NK-92 (cell line): ENCODE measurements around the gene ARHGEF28.

Experiments used
- DNase-seq: peaks from one replicate; lab custom pipeline; 2025; ENCODE audit not compliant: unreplicated experiment; lab: John Stamatoyannopoulos, UW

ARHGEF28 gene

DNA sequence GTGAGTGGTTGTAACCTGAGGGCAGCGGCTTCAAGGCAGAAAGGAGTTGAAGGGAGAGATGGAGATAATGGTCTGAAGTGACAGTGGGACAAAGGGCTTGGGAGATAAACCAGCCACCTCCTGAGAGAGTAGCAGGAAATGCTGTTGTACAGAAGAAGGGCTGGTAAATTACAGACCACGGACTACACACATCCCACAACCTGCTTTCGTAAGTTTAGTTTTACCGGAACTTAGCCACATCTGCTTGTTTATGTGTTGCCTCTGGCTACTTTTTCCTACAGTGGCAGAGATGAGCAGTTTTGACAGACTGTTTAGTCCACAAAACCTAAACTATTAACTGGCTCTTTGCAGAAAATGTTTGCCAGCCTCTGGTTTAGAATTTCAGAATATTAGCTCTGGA, 269.5 kb downstream of the ARHGEF28 start:
- no peak for DNase-seq

DNA sequence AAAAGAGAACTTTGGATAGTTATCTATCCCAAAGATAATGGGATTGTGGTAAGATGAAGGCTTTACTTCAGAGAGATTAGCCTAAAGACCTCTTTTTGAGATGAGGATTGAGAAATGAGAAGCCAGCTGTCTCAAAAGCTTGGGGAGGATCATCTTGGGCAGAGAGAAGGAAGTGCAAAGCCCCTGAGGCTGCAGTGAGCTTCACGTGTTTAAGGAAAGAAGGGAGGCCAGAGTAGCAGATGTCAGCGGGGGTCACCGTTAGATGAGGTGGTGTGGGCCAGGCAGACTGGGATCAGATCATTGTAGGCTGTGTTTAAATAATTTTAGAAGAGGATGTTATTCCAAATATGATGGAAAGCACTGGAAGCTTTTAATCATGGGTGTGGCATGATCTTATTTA, 270.1 kb downstream of the ARHGEF28 start:
- no peak for DNase-seq

DNA sequence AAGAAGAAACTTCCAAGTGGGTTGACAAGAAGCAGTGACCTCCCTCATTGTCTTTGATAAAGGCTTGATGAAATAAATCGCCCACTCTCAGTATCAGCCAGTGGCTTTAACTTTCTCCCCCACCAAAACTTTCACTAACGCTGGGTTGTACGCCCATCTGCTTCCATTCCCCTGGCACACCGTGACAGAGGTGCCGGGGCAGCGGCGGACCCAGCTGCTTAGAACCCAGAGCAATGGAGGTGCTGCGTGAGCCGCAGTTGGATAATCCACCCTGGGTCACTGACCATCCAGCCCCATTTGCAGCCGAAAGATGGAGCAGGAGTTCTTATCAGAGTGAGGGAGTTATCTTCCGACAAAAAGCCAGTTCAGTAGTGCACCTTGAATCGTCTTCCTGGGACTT, 270.7 kb downstream of the ARHGEF28 start:
- DNase-seq = no peak

- DNase-seq = no peak
Measured at GRCh38 chr5:73897893-73898292, 271.9 kb downstream of the ARHGEF28 start.

- no peak for DNase-seq
Measured at GRCh38 chr5:73899055-73899454, 273.1 kb downstream of the ARHGEF28 start.

GRCh38 chr5:73899916-73900315, 273.9 kb downstream of the ARHGEF28 start:
- no peak for DNase-seq

GRCh38 chr5:73900566-73900965, 274.6 kb downstream of the ARHGEF28 start:
- DNase-seq = no peak

- no peak for DNase-seq
Measured at GRCh38 chr5:73901043-73901442, 275.0 kb downstream of the ARHGEF28 start.

- DNase-seq = no peak
Measured at GRCh38 chr5:73901455-73901854, 275.5 kb downstream of the ARHGEF28 start.

DNA sequence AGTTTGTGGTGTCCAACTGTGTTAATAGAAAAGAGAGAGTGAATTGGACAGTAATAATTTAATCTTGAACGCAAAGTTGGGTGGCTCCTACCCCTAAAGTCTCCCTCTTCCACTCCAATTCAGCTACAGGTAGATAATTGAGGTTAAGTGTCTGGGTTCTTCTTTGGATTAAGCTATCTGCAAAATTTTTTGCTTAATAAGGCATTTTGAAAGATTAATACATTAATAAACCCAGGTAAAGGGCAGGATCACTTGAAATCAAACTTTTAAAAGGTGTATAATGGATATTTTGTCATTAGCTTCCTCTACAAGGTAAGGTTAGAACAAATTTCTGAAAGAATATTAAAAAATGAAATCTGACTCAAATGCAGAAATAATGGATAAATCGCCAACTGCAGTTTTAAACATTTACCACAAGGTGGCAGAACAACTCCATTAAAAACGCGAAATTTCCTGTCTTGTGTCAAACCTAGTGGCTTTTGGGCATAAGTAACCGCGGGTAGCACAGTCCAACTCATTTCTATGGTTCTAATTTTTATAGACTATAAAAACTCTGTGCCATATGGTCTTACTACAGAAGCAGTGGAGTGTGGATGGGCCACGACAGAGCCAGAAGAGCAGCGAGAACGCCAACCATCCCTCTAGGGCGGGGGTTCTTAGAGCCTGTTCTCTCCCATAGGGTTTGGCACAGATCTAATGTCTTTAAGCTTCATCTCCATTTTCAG, 276.5 kb downstream of the ARHGEF28 start:
- no peak for DNase-seq

DNA sequence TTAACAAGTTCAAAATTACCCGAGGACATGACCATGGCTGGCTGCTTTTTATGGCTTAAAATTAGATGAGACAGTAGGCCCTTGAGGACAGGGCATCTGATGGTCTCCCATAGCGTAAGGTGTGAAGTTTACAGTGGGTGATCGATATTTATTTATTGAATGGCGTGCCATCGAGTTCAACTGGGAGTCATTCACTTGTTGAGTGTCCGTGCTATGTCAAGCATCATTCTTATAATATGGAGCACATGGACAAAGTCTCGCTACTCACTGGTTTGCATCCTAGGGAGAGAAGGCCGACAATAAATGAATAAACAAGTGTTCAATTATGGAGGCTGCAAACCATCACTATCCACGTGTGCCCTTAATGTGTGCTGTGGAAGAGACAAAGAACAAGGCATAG, 277.2 kb downstream of the ARHGEF28 start:
- no peak for DNase-seq

DNA sequence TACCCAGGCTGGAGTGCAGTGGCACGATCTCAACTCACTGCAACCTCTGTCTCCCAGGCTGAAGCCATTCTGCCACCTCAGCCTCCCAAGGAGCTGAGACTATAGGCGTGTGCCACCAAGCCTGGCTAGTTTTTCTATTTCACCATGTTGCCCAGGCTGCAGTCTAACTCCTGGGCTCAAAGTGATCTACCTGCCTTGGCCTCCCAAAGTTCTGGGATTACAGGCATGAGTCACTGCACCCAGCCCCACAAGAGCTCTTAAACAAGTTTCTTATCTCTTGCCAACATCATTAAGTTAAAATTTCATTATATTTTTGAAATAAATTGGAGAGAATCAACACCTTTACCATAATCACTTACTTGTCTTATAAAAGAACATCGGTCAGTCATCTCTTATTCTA, 280.3 kb downstream of the ARHGEF28 start:
- DNase-seq = no peak

DNA sequence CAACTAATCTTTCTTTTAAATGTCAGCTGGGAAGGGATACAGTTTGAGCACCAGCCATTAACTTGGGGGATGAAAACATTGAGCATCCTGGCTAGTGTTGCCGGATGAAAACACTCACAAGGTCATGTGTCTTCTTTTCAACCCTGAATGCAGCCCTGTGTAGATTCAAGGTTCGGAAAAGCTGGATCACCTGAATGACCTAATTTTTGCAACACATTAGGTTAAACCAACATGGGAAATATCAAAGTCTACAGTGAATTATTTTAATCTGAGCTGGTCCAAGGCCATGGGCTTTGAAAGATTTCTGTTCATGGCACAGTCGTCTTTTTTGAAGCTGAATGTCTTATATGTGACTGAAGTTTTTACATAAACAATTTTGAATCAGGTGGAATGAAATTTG, 281.2 kb downstream of the ARHGEF28 start:
- no peak for DNase-seq

GRCh38 chr5:73908395-73908794, 282.4 kb downstream of the ARHGEF28 start:
- no peak for DNase-seq

- DNase-seq = no peak
Measured at GRCh38 chr5:73908846-73909245, 282.9 kb downstream of the ARHGEF28 start.

GRCh38 chr5:73909474-73909873, 283.5 kb downstream of the ARHGEF28 start:
- DNase-seq = no peak

DNA sequence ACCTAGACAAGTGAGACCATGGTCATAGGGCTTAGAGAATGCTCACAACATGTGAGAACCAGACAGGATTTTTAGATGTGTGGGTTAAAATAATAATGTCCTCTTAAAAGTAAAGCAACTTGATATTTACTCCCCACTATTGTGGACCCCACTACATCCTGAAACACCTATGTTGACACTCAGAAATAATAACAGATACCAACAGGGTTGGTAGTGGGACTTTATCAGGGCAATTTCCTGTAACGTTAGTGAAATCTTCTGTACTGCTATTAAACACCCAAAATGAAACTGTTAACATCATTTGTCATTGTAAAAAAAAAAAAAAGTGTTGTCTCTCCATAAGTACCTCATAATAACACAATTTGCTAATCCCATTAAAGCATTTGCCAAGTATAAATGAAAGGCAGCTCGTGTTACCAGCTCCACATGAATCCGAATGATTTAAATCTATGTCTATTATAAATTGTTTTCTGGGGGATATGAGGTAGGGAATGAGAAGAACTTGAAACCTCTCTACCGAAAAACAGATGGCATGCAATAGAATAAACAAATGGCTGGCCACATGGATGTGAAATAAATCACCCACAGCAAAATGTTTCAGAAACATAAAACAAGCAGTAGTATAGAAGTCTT, 285.9 kb downstream of the ARHGEF28 start:
- DNase-seq = no peak

DNA sequence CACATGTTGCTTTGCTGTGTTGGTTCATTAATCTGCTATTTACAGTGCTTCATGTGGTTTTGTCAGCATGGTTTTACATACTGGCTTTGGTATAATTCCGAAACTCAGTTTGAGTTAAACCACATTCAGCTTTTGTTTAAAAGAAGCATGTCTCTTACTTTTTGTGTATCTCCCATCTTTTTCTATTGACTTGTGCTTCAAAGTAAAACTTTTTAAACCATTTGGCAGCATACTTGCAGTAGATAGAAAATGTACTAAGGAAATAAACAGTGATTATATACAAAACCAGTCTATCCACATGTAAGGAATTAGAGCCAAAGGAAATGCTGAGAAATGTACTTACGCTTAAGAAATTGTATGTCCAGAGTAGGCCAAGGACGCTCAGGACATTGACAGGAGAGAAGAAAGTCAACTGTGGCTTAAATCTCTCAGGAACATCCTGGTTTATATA, 286.9 kb downstream of the ARHGEF28 start:
- DNase-seq = no peak

DNA sequence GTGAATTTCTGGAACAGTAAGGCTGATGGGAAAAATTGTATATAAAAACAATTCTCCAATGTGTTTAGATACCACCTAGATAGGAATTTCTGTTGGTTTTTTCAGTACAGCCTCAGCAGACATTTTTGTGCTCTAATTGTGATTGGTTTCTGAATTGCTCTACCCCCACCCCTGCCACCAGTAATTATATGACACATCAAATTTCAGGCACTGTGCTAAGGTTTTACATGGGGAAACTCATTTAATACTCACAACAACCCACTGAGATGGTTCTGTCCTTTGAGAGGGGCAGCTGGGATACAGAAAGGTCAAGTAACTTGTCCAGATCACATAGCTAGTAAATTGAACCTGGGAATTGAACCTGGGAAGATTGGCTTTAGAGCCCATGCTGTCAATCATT, 288.0 kb downstream of the ARHGEF28 start:
- no peak for DNase-seq

GRCh38 chr5:73915345-73915744, 289.3 kb downstream of the ARHGEF28 start:
- DNase-seq = no peak

DNA sequence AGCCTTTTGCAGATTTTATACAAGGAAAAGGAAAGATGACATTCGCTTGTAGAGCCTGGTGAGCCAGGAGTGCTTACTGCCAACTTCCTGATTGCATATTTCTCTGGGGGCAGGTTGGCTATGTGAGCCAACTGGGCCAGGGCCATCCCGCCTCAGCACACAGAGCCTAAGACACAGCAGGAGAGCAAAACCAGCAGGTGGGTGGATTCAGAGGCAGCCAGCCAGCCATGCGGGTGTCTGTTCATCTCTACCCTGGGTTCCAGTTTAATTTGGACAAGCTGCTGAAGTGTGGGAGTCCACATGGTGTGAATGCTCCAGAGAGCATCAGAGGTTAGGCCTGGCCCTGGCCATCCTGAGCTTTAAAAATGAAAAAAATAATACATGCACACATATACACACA, 291.4 kb downstream of the ARHGEF28 start:
- DNase-seq = no peak

GRCh38 chr5:73917891-73918290, 291.9 kb downstream of the ARHGEF28 start:
- DNase-seq = no peak

DNA sequence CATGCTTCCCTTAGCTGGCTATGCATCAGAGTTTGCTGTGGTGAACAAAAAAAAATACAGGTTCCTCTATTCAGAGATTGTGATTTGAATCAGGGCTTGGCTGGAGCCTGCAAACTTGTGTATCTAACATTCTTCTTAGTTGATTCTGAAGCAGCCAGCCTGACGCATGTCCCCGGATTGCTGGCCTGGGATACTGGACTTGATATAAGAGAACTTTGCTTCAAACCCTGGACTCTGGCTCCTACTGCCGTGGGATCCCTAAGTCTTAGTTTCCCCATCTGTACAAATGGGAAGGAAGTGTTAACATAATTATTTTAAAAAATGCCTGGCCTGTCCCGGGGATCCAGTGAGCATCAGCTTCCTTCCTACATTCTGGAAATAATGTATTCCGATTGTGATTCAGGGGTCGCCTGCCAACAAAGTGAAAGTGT, 292.8 kb downstream of the ARHGEF28 start:
- DNase-seq = no peak
